ENCODE measurements around the gene TRIO. TPM values are rescaled to one million over a fixed set of nuclear protein-coding genes. Genes with fewer than 3 reads are reported as not detected.

TRIO gene
- polyA plus RNA-seq, 3 donors: 1.7 to 45.8 (median 2.1) TPM

- no peaks in the 10 kb centered on the region for H3K36me3 ChIP-seq (replicated peaks in 1 of 2; ENCODE audit: control insufficient read depth in 1 of 2, insufficient read depth in 2 of 2, low read length in 2 of 2)
- peaks cover 61% of the 10 kb centered on the region for H4K20me1 ChIP-seq (ENCODE audit: insufficient read depth, low read length)
- Mint-ChIP-seq H3K27ac (peak overlapping the region in 6 of 7 donors; percentile 2 to 85 (median 58)), H3K9me3 (no peaks in the 10 kb centered on the region), H3K36me3 (no peaks in the 10 kb centered on the region), H3K4me1 (peaks cover 47% of the 10 kb centered on the region), H3K4me3 (no peak overlapping the region), H3K27me3 (ENCODE audit: low read depth in 3 of 3) (no peaks in the 10 kb centered on the region)
- H3K79me2 ChIP-seq (ENCODE audit: insufficient read depth, low read length): peaks cover 90% of the 10 kb centered on the region
- H3K27me3 ChIP-seq (ENCODE audit: control insufficient read depth in 2 of 2, insufficient read depth in 2 of 2, low read length in 2 of 2): no peaks in the 10 kb centered on the region
- no peak overlapping the region for H3K4me3 ChIP-seq (replicated peaks in 1 of 3; ENCODE audit: low read depth in 2 of 3, low read length in 3 of 3)
- WGBS (ENCODE audit: insufficient coverage): no CpG with 5 or more reads among the region's 7 CpGs
- H3K9me3 ChIP-seq (replicated peaks in 1 of 2; ENCODE audit: control insufficient read depth in 1 of 2, insufficient read depth in 1 of 2, low read length in 2 of 2): no peaks in the 10 kb centered on the region
- TF ChIP-seq CTCF (IDR thresholded peaks at IDR 0.05): no peak
- intact Hi-C loops (cut with micrococcal nuclease): loop anchor here (5.0 to 10.0 kb wide), 2 partner anchors 34 to 57 kb away; partner anchors contain the start of gene TRIO (in 1 of the 2)
- H3K4me2 ChIP-seq (replicated peaks; ENCODE audit: extremely low read depth, low read length, poor library complexity, severe bottlenecking): no peak overlapping the region
- no peak overlapping the region for H2AFZ ChIP-seq (ENCODE audit: insufficient read depth, low read depth, low read length, poor library complexity, severe bottlenecking)
- DNase-seq: no peak
- peak overlapping the region in 1 of 2 donors; percentile 24 for H3K27ac ChIP-seq (ENCODE audit: low read depth in 1 of 2, low read length in 2 of 2)
- no peak overlapping the region for H3K9ac ChIP-seq (ENCODE audit: insufficient read depth, low read length, poor library complexity, severe bottlenecking)
- peaks cover 30 to 45% of the 10 kb centered on the region in 2 donors for H3K4me1 ChIP-seq (ENCODE audit: control insufficient read depth in 1 of 2, insufficient read depth in 2 of 2, low read length in 2 of 2)
These were observed 58.3 kb downstream of the TRIO start for GRCh38 chr5:14201325-14202045.

GRCh38 chr5:14202462-14202861 is 59.3 kb downstream of the TRIO start:
- H3K27ac Mint-ChIP-seq: peak overlapping the region; percentile 84 to 95 (median 89)
- no peak overlapping the region for H3K9ac ChIP-seq (ENCODE audit: insufficient read depth, low read length, poor library complexity, severe bottlenecking)
- peaks cover 0 to 2% (median 0%) of the 10 kb centered on the region in 3 donors for H3K27me3 Mint-ChIP-seq (ENCODE audit: low read depth in 3 of 3)
- H3K36me3 ChIP-seq (replicated peaks in 1 of 2; ENCODE audit: control insufficient read depth in 1 of 2, insufficient read depth in 2 of 2, low read length in 2 of 2): no peaks in the 10 kb centered on the region
- H3K4me1 ChIP-seq (ENCODE audit: control insufficient read depth in 1 of 2, insufficient read depth in 2 of 2, low read length in 2 of 2): peaks cover 33 to 55% of the 10 kb centered on the region in 2 donors
- H3K9me3 ChIP-seq (replicated peaks in 1 of 2; ENCODE audit: control insufficient read depth in 1 of 2, insufficient read depth in 1 of 2, low read length in 2 of 2): no peaks in the 10 kb centered on the region
- H4K20me1 ChIP-seq (ENCODE audit: insufficient read depth, low read length): peaks cover 53% of the 10 kb centered on the region
- no peaks in the 10 kb centered on the region for H3K9me3 Mint-ChIP-seq
- H3K4me1 Mint-ChIP-seq: peaks cover 52% of the 10 kb centered on the region
- intact Hi-C loops (cut with micrococcal nuclease): loop anchor here (5.0 to 10.0 kb wide), 2 partner anchors 35 to 58 kb away; partner anchors contain the start of gene TRIO (in 1 of the 2)
- no peaks in the 10 kb centered on the region for H3K27me3 ChIP-seq (ENCODE audit: control insufficient read depth in 2 of 2, insufficient read depth in 2 of 2, low read length in 2 of 2)
- no peak overlapping the region for H3K4me3 ChIP-seq (replicated peaks in 1 of 3; ENCODE audit: low read depth in 2 of 3, low read length in 3 of 3)
- peak; percentile 86 to 94 (median 88) for DNase-seq
- 0% methylated on average over 4 of the region's 6 CpGs for WGBS (ENCODE audit: insufficient coverage)
- no peak overlapping the region for H3K4me2 ChIP-seq (replicated peaks; ENCODE audit: extremely low read depth, low read length, poor library complexity, severe bottlenecking)
- H2AFZ ChIP-seq (ENCODE audit: insufficient read depth, low read depth, low read length, poor library complexity, severe bottlenecking): no peak overlapping the region
- H3K79me2 ChIP-seq (ENCODE audit: insufficient read depth, low read length): peaks cover 90% of the 10 kb centered on the region
- TF ChIP-seq CTCF (IDR thresholded peaks at IDR 0.05): no peak
- peak overlapping the region in 1 of 2 donors; percentile 71 for H3K4me3 Mint-ChIP-seq
- H3K27ac ChIP-seq (ENCODE audit: low read depth in 1 of 2, low read length in 2 of 2): peak overlapping the region in 1 of 2 donors; percentile 78
- no peaks in the 10 kb centered on the region for H3K36me3 Mint-ChIP-seq

Data from CD14-positive monocyte (primary cell).